Spinal cord (tissue), 10 donors: Measurements from ENCODE around the gene FCGR3A. TPM values are rescaled to one million over a fixed set of nuclear protein-coding genes. Genes with fewer than 3 reads are reported as not detected.
"Not testable (repeated sequence)": the region's sequence is repeated elsewhere in the genome, so short reads cannot be mapped to it uniquely, and the experiment has no call there.

ENCODE experiments used
- DNase-seq, 6 donors: peaks; one replicate each; pipeline versions ENCODE4 v3.0.0 to v3.0.0-alpha.2; 2013 to 2015; ENCODE audit warnings: low spot score in 6 of 6, low read depth in 4 of 6
- H3K27ac ChIP-seq: one replicate; pipeline ENCODE4 v1.5.1; 2013; ENCODE audit warnings: low read depth, low read length, control low read depth
- H3K27me3 ChIP-seq: one replicate; pipeline ENCODE4 v1.6.1; 2013; ENCODE audit warnings: low read length; ENCODE audit not compliant: control insufficient read depth, insufficient read depth
- H3K36me3 ChIP-seq: one replicate; pipeline ENCODE4 v1.6.1; 2013; ENCODE audit warnings: low read length; ENCODE audit not compliant: control insufficient read depth, insufficient read depth
- H3K4me1 ChIP-seq: one replicate; pipeline ENCODE4 v1.6.1; 2013; ENCODE audit warnings: low read length; ENCODE audit not compliant: control insufficient read depth, insufficient read depth
- H3K4me3 ChIP-seq: one replicate; pipeline ENCODE4 v1.5.1; 2013; ENCODE audit warnings: low read depth, low read length, control low read depth
- H3K9me3 ChIP-seq: one replicate; pipeline ENCODE4 v1.6.1; 2013; ENCODE audit warnings: low read length; ENCODE audit not compliant: control insufficient read depth, insufficient read depth
- WGBS: methylation state at CpG from one replicate; pipeline ENCODE4 v1.1.5; 2013; ENCODE audit warnings: missing lambda C conversion rate; ENCODE audit not compliant: insufficient coverage; 5-methylcytosine and 5-hydroxymethylcytosine counted together
- long read RNA-seq, 4 donors: transcript quantifications; one replicate each; lab custom pipeline, GENCODE V29; 2026
- polyA plus RNA-seq, 2 donors: library from polyadenylated mRNA; unstranded; fragments of 120-200 nt; gene quantifications; one replicate each; pipeline ENCODE4 v1.2.1, GENCODE V29; 2013; ENCODE audit not compliant: insufficient read length in 2 of 2
- total RNA-seq, 2 donors: library from RNA; depleted of rRNA in 1 of 2; stranded (reverse); fragments of 120-200 nt in 1 of 2; fragments of >200 nt in 1 of 2; gene quantifications; one replicate each; pipeline versions ENCODE4 v1.2.3 to v1.2.4, GENCODE V29; 2013 to 2014
- donor health status: healthy.

FCGR3A gene
- 10 to 100 TPM in 1 of 2 donors, 1 to 10 TPM in 1; 5.6 to 30.1 TPM for total RNA-seq
- polyA plus RNA-seq = 10 to 100 TPM; 17.1 to 28.9 TPM
- long read RNA-seq, donor 1, partial matches to known transcripts = 0 of 3 reads
- long read RNA-seq, donor 1, other reads (novel, unspliced or antisense) = 0 of 3 reads
- long read RNA-seq, donor 2, partial matches to known transcripts = 5 of 8 reads
- long read RNA-seq, donor 2, other reads (novel, unspliced or antisense) = 0 of 8 reads
- long read RNA-seq, donor 3, partial matches to known transcripts = 0 of 2 reads
- long read RNA-seq, donor 3, other reads (novel, unspliced or antisense) = 0 of 2 reads
- long read RNA-seq, donor 4 = 0 reads

DNA sequence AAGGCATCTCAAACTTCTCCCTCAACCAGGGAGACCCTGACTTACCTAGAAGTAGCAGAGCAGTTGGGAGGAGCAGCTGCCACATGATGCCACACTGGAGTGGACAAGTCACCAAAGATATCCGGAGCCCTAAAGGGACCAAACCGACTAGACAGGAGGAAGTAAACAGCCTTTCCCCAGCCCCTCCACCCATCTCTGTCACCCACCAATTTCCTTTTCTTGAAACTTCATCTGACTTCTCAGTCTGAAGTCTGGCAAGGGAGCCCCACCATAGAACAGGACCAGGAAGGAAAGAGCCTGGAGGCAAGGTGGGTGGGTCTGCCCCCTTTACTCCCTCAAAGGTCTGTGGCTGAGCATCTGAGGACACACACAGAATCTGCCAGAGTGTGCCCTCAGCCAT is at the start of gene FCGR3A:
Gene FCGR3A, minus strand, starts transcription at position 167 of the 400 bp plus-strand sequence. Its CDS starts 82 bp downstream, at position 85.
- Histone ChIP-seq H3K4me3 (no peak within 1 kb of the TSS), H3K9me3 (no peaks in the 10 kb centered on the region), H3K27me3 (no peaks in the 10 kb centered on the region), H3K4me1 (no peaks in the 10 kb centered on the region), H3K36me3 (no peaks in the 10 kb centered on the region), H3K27ac (no peak within 1 kb of the TSS)
- DNase-seq = no peak
- no CpG with 5 or more reads among the region's 2 CpGs for WGBS

DNA sequence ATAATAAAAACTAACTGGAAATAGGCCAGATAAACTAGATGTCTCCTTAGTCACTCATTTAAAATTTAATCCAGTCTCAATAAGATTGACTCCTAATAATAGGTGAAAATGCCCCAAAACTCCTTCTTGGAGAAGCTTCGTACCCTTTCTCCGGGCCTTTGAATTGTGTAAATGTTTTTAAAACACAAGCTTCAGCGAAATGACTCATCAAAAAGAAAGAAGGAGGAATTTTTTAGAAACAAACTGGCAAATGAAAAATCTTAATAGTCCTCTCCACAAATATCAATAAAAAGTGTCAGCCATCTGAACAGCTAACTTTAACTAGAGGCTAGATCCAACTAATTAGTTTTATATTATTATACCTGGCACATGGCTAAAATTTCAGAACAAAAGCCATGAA is 47.5 kb upstream of the FCGR3A start:
- H3K27me3 ChIP-seq, H3K4me3 ChIP-seq, H3K27ac ChIP-seq, DNase-seq, H3K36me3 ChIP-seq, H3K9me3 ChIP-seq, H3K4me1 ChIP-seq: not testable (repeated sequence)
- WGBS = no CpG with 5 or more reads among the region's 3 CpGs

DNA sequence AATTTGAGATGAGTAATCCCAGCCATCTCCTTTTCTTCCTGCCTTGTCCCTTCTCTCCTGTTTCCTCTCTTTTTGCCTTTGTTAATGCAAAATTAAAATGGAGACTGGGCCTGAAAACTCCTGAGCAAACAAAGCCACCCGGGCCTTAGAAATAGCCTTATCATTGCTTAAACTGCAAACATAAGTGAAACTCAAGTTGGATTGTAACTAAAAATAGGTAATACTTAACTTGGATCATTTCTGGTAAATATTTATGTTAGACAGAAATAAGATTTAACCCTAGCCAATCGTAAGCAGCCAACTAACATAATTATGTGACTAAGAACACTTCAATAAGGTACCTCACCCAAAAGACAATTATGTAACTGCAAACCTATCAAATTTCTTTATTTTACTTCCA is 46.0 kb upstream of the FCGR3A start:
- WGBS = no CpG with 5 or more reads among the region's 2 CpGs
- H3K27me3 ChIP-seq, H3K36me3 ChIP-seq, H3K9me3 ChIP-seq, H3K4me3 ChIP-seq, DNase-seq, H3K4me1 ChIP-seq: not testable (repeated sequence)
- peak overlapping the region; percentile 67 for H3K27ac ChIP-seq

GRCh38 chr1:161595173-161595572 is 45.6 kb upstream of the FCGR3A start:
- H3K4me1 ChIP-seq, H3K36me3 ChIP-seq, H3K9me3 ChIP-seq, H3K27me3 ChIP-seq, H3K4me3 ChIP-seq, DNase-seq: not testable (repeated sequence)
- H3K27ac ChIP-seq = peak overlapping the region; percentile 67
- WGBS = 80% methylated on average over 1 of the region's 2 CpGs

- H3K4me1 ChIP-seq, H3K27me3 ChIP-seq, H3K36me3 ChIP-seq, H3K4me3 ChIP-seq, H3K9me3 ChIP-seq: not testable (repeated sequence)
- DNase-seq = peak in 3 of 6 donors; percentile 1 to 52 (median 27)
- WGBS = 24% methylated on average over 2 of the region's 4 CpGs
- H3K27ac ChIP-seq = peak overlapping the region; percentile 22
Observed at GRCh38 chr1:161594269-161594984, 44.8 kb upstream of the FCGR3A start.

GRCh38 chr1:161593092-161593755 is 43.6 kb upstream of the FCGR3A start:
- H3K36me3 ChIP-seq, H3K4me1 ChIP-seq, H3K4me3 ChIP-seq, DNase-seq, H3K27ac ChIP-seq, H3K27me3 ChIP-seq, H3K9me3 ChIP-seq: not testable (repeated sequence)
- WGBS = 85% methylated on average over 7 of the region's 11 CpGs

- not testable (repeated sequence) for H3K4me1 ChIP-seq, H3K9me3 ChIP-seq, H3K36me3 ChIP-seq, H3K27ac ChIP-seq, DNase-seq, H3K4me3 ChIP-seq, H3K27me3 ChIP-seq
- no CpG with 5 or more reads among the region's 3 CpGs for WGBS
Observed at GRCh38 chr1:161592586-161592985, 43.0 kb upstream of the FCGR3A start.

GRCh38 chr1:161589920-161590319 is 40.3 kb upstream of the FCGR3A start:
- not testable (repeated sequence) for H3K4me3 ChIP-seq, H3K9me3 ChIP-seq, H3K27me3 ChIP-seq, H3K36me3 ChIP-seq, DNase-seq, H3K27ac ChIP-seq, H3K4me1 ChIP-seq
- no CpG with 5 or more reads among the region's 6 CpGs for WGBS

- WGBS = 37% methylated on average over 4 of the region's 8 CpGs
- not testable (repeated sequence) for H3K9me3 ChIP-seq, H3K4me3 ChIP-seq, H3K27ac ChIP-seq, H3K4me1 ChIP-seq, H3K36me3 ChIP-seq, DNase-seq, H3K27me3 ChIP-seq
Observed at GRCh38 chr1:161589365-161589764, 39.7 kb upstream of the FCGR3A start.
